ENCODE data around the gene BPIFB1. TPM values are rescaled to one million over a fixed set of nuclear protein-coding genes. Genes with fewer than 3 reads are reported as not detected.

The BPIFB1 gene
- polyA plus RNA-seq, 1 experiment: not detected

DNA sequence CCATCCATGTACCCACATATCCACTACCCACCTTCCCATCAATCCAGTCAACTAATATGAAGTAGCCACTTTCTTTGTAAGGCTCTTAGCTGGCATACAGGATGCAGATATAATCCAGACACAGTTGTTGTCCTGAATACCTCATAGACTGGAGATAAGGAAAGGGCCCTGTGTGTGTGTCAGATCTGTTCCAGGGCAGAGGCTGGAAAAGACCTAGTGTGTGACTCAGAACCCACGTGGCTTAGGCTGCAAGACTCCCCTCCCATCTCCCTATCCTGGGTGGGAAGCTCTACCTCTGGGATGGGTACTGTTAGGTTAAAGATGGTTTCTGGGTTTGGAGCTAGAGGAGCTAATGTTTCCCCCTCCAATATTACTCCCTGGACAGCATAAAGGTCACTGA is 43.6 kb upstream of the BPIFB1 start:
- TF ChIP-seq, protein P1, sequence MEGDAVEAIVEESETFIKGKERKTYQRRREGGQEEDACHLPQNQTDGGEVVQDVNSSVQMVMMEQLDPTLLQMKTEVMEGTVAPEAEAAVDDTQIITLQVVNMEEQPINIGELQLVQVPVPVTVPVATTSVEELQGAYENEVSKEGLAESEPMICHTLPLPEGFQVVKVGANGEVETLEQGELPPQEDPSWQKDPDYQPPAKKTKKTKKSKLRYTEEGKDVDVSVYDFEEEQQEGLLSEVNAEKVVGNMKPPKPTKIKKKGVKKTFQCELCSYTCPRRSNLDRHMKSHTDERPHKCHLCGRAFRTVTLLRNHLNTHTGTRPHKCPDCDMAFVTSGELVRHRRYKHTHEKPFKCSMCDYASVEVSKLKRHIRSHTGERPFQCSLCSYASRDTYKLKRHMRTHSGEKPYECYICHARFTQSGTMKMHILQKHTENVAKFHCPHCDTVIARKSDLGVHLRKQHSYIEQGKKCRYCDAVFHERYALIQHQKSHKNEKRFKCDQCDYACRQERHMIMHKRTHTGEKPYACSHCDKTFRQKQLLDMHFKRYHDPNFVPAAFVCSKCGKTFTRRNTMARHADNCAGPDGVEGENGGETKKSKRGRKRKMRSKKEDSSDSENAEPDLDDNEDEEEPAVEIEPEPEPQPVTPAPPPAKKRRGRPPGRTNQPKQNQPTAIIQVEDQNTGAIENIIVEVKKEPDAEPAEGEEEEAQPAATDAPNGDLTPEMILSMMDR (IDR thresholded peaks at IDR 0.05; ENCODE audit: insufficient read depth, low read depth, low read length): no peak
- POLR2A ChIA-PET: no interaction called here
- H3K36me3 ChIP-seq (ENCODE audit: control insufficient read depth, insufficient read depth, low read length): no peaks in the 10 kb centered on the region
- H3K4me3 ChIP-seq (ENCODE audit: low read depth, low read length): no peak overlapping the region
- DNase-seq (ENCODE audit: low read depth): no peak
- peaks cover 2% of the 10 kb centered on the region; the same call in 1 of the 2 replicates for H3K27me3 ChIP-seq (ENCODE audit: control insufficient read depth, insufficient read depth, low read length)
- CTCF ChIA-PET: no interaction called here

GRCh38 chr20:33239979-33240736 is 42.9 kb upstream of the BPIFB1 start:
- Histone ChIP-seq H3K36me3 (ENCODE audit: control insufficient read depth, insufficient read depth, low read length) (no peaks in the 10 kb centered on the region), H3K4me3 (ENCODE audit: low read depth, low read length) (no peak overlapping the region), H3K27me3 (ENCODE audit: control insufficient read depth, insufficient read depth, low read length) (peaks cover 2% of the 10 kb centered on the region; the same call in 1 of the 2 replicates)
- no peak for DNase-seq (ENCODE audit: low read depth)
- ChIA-PET CTCF (no interaction called here), POLR2A (no interaction called here)
- TF ChIP-seq, protein P1 (IDR thresholded peaks at IDR 0.05; ENCODE audit: insufficient read depth, low read depth, low read length): no peak

DNA sequence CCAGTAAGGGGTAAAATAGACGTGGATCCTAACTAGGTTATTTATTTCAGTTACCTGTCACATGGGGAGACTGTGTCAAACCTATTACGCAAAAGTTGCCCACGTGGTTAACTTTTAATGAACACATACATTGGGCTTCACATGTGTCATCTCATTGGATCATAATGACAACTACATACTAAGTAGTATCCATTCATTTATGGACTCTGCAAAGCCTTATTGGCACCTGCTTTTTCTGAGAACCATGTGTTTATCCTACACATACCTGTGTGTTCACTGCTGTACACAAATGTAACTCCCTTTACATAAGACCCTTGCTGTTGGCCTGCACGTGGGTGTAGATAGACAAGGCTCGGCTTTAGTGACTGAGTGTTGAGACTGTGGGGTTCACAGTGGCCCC is 42.1 kb upstream of the BPIFB1 start:
- DNase-seq (ENCODE audit: low read depth): no peak
- H3K36me3 ChIP-seq (ENCODE audit: control insufficient read depth, insufficient read depth, low read length): no peaks in the 10 kb centered on the region
- TF ChIP-seq, protein P1 (IDR thresholded peaks at IDR 0.05; ENCODE audit: insufficient read depth, low read depth, low read length): no peak
- peaks cover 2% of the 10 kb centered on the region; the same call in 1 of the 2 replicates for H3K27me3 ChIP-seq (ENCODE audit: control insufficient read depth, insufficient read depth, low read length)
- no peak overlapping the region for H3K4me3 ChIP-seq (ENCODE audit: low read depth, low read length)
- ChIA-PET CTCF (no interaction called here), POLR2A (no interaction called here)

DNA sequence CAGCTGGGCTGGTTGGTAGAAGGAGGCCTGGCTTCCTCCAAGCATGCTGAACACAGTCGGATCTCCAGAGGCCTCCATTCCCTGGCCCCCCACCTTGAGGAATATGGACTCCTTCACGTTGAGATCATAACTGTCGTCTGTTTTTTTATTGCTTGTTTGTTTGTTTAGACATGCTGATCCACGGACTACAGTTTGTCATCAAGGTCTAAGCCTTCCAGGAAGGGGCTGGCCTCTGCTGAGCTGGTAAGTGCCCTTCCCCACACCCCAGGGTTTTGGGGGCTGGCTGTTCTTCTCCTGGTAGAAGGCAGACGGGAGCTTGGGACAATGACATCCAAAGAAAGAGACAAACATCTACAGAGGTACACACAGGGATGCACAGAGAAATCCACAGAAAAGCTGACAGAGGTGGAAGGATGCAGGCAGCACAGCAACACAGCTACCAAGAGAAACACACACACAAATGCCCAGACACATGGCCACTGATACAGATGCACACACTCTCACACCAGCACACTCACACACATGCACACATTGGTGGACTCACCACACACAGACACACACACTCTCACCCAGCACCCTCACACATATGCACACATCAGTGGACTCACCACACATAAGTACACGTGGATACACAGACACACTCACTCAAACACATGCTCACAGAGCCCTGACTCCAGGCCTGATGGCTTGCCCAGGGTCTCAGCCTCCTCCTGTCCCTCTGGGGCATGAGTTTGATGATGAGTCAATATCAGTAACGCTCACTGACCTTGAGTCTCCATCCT is 40.5 kb upstream of the BPIFB1 start:
- Histone ChIP-seq H3K4me3 (ENCODE audit: low read depth, low read length) (no peak overlapping the region), H3K36me3 (ENCODE audit: control insufficient read depth, insufficient read depth, low read length) (no peaks in the 10 kb centered on the region), H3K27me3 (ENCODE audit: control insufficient read depth, insufficient read depth, low read length) (no peaks in the 10 kb centered on the region)
- TF ChIP-seq, protein P1 (IDR thresholded peaks at IDR 0.05; ENCODE audit: insufficient read depth, low read depth, low read length): no peak
- ChIA-PET CTCF (no interaction called here), POLR2A (no interaction called here)
- DNase-seq (ENCODE audit: low read depth): no peak

GRCh38 chr20:33246077-33246476 is 36.9 kb upstream of the BPIFB1 start:
- H3K27me3 ChIP-seq (ENCODE audit: control insufficient read depth, insufficient read depth, low read length): no peaks in the 10 kb centered on the region
- DNase-seq (ENCODE audit: low read depth): no peak
- TF ChIP-seq, protein P1 (IDR thresholded peaks at IDR 0.05; ENCODE audit: insufficient read depth, low read depth, low read length): no peak
- ChIA-PET CTCF (interaction anchor here (1.2 kb wide), 2 partner anchors 10 to 46 kb away, joined by 3 read pairs; partner anchors contain the start of gene BPIFA1), POLR2A (no interaction called here)
- H3K36me3 ChIP-seq (ENCODE audit: control insufficient read depth, insufficient read depth, low read length): no peaks in the 10 kb centered on the region
- no peak overlapping the region for H3K4me3 ChIP-seq (ENCODE audit: low read depth, low read length)

Data from BJ (cell line).